ENCODE data around the gene NUBP2. TPM values are rescaled to one million over a fixed set of nuclear protein-coding genes. Genes with fewer than 3 reads are reported as not detected.
A peak's percentile ranks its signal among the peaks of the same experiment; 100 is the strongest.

The NUBP2 gene
- total RNA-seq, 1 donor from 2014 or later, result 81.6 TPM

DNA sequence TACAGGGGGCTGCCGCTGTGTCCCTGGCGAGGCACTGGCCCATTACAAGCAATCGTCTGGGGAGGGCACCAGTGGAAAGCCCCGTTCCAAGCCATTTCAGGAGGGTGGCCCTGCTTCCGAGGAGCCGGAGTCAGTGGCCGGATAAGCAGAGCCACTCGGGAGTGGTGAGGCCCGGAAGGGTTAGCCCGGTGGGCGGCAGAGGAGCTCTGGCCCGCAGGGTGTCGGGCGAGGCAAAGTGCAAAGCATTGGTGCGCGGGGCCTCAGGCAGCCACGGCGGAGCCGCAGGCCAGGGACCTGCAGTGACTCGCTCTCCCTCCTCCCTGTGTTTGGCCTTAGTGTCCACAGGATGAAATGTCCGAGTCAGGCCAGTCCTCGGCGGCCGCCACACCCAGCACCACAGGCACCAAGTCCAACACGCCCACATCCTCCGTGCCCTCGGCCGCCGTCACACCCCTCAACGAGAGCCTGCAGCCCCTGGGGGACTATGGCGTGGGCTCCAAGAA lies 36.0 kb upstream of the NUBP2 start:
- Mint-ChIP-seq H3K36me3 (ENCODE audit: low read depth) (peaks cover 9% of the 10 kb centered on the region), H3K27ac (no peak overlapping the region), H3K27me3 (ENCODE audit: insufficient read depth) (no peaks in the 10 kb centered on the region), H3K4me3 (no peak overlapping the region), H3K9me3 (no peaks in the 10 kb centered on the region), H3K4me1 (ENCODE audit: low read depth) (no peaks in the 10 kb centered on the region)
- DNase-seq (ENCODE audit: low spot score), result no peak
- intact Hi-C loops (cut with micrococcal nuclease), result no loop called here

DNA sequence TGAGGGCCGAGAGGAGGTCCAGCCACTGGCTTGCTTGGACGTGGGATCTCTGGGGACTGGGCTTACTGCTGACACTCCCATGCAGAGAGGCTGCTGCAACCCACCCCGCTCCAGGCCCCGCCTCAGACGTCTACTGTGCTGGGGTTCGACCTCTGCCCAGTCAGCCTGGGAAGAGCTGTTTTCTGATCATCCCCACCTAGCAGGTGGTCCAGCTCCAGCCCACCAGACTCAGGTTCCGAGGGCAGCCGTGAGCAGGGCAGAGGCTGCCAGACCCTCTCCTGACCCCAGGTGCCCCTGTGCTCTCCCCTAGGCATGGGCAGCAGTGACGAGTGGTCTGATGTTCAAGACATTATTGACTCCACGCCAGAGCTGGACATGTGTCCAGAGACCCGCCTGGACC lies 34.8 kb upstream of the NUBP2 start:
- Mint-ChIP-seq H3K4me3 (no peak overlapping the region), H3K4me1 (ENCODE audit: low read depth) (no peaks in the 10 kb centered on the region), H3K36me3 (ENCODE audit: low read depth) (peaks cover 9% of the 10 kb centered on the region), H3K9me3 (no peaks in the 10 kb centered on the region), H3K27me3 (ENCODE audit: insufficient read depth) (no peaks in the 10 kb centered on the region), H3K27ac (no peak overlapping the region)
- intact Hi-C loops (cut with micrococcal nuclease), result no loop called here
- no peak for DNase-seq (ENCODE audit: low spot score)

DNA sequence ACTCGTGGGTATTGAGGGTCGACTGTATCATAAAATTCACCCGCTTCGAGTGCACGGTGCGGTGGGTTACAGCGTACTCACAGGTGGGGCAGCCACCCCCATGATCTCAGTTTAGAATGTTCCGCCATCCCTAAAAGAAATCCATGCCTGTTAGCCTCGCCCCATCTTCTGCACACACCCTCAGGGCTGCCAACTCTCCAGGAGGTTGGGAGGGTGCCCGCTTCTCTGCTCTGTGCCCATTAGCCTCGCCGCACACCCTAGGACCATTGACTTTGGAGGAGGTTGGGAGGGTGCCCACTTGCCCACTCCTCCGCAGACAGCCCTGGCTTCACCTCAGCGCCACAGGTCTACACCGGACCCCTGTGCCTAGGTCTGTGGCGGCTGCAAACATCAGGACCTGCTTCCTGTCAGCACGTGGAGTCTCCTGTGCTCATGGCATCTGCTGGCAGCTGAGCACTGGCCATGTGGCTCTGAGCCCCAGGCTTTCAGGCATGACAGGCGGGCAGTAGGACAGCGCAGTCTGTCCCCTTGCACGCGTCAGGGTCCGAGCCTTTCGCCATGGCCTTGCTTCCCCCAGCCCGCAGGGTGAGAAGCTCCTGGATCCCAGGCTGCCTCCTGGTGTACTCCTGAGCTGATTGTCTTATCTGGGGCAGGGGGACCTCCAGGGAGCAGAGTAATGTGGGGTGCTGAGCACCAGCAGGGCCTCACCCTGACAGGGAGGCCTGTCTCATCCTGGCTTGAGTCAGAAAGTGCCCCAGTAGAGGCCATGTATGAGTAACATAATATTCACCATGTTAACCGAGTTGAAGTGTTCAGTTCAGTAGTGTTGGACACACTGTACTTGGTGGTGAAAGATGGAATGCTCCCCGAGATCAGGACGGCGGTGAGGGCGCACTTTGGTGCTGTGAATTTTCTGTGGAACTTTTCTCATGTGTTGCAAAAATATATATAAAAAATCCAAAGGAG lies 33.3 kb upstream of the NUBP2 start:
- Mint-ChIP-seq H3K9me3 (no peaks in the 10 kb centered on the region), H3K36me3 (ENCODE audit: low read depth) (peaks cover 11% of the 10 kb centered on the region), H3K4me1 (ENCODE audit: low read depth) (no peaks in the 10 kb centered on the region), H3K4me3 (no peak overlapping the region), H3K27me3 (ENCODE audit: insufficient read depth) (no peaks in the 10 kb centered on the region), H3K27ac (no peak overlapping the region)
- DNase-seq (ENCODE audit: low spot score), result no peak
- intact Hi-C loops (cut with micrococcal nuclease), result no loop called here

DNA sequence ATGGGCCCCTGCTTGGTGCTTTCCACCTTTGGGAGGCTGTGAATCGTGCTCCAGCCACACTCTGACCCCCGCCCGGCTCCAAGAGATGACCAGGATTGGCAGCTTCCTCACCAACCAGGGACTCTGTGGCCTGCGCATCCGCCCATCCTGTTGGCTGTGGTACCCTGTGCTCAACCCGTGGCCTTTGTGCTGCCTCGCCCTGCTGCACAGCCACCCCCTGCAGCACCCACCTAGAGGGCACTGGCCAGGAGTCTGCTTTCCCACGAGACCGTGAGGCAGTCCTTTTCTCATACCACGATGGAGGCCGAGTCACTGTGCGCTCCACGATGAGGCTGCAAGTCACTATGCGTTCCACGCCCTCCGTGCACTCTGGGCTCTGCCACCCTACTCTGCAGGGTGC lies 30.8 kb upstream of the NUBP2 start:
- Mint-ChIP-seq H3K36me3 (ENCODE audit: low read depth) (peaks cover 10% of the 10 kb centered on the region), H3K4me3 (no peak overlapping the region), H3K27ac (no peak overlapping the region), H3K4me1 (ENCODE audit: low read depth) (peaks cover 5% of the 10 kb centered on the region), H3K9me3 (no peaks in the 10 kb centered on the region), H3K27me3 (ENCODE audit: insufficient read depth) (no peaks in the 10 kb centered on the region)
- intact Hi-C loops (cut with micrococcal nuclease), result no loop called here
- DNase-seq (ENCODE audit: low spot score), result no peak

DNA sequence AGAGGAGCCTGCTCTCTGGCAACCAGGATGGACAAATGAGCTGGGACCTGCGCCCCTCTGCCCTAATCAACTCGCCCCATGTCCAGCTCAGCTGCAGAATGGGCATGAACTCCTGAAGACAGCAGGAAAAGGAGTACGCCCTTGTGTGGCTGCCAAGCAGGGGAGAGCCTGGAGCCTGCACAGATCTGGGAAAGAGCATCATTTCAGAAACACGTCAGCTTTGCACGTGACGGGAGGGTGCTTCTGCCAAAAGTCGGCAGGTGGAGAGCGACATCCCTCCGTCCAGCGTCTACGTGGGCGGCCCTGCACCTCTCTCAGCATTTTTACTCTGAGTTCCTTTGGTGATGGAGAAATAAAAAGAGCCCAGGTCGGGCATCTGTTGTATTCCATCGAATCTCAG lies 29.9 kb upstream of the NUBP2 start:
- intact Hi-C loops (cut with micrococcal nuclease), result no loop called here
- Mint-ChIP-seq H3K27me3 (ENCODE audit: insufficient read depth) (no peaks in the 10 kb centered on the region), H3K4me3 (no peak overlapping the region), H3K4me1 (ENCODE audit: low read depth) (peaks cover 12% of the 10 kb centered on the region), H3K9me3 (no peaks in the 10 kb centered on the region), H3K36me3 (ENCODE audit: low read depth) (peaks cover 10% of the 10 kb centered on the region), H3K27ac (no peak overlapping the region)
- DNase-seq (ENCODE audit: low spot score), result no peak

DNA sequence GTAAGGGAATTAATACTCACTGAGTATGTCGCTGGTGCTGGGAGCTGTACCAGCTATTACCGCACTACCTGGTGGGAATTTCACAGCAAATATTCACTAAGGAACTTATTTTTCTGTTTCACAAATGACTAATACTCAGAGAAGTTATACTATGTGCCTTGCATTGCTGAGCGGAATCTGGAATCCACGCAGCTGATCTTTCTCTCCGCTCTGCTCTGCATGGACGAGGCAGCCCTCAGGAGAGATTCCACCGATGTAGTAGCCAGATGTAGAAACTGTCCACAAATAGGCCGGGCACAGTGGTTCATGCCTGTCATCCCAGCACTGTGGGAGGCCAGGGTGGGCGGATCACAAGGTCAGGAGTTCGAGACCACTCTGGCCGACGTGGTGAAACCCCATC lies 28.6 kb upstream of the NUBP2 start:
- no peak for DNase-seq (ENCODE audit: low spot score)
- peaks cover 8% of the 10 kb centered on the region for H3K36me3 Mint-ChIP-seq (ENCODE audit: low read depth)
- no peak overlapping the region for H3K4me3 Mint-ChIP-seq
- no peak overlapping the region for H3K27ac Mint-ChIP-seq
- no peaks in the 10 kb centered on the region for H3K9me3 Mint-ChIP-seq
- intact Hi-C loops (cut with micrococcal nuclease), result no loop called here
- H3K27me3 Mint-ChIP-seq (ENCODE audit: insufficient read depth), result no peaks in the 10 kb centered on the region
- H3K4me1 Mint-ChIP-seq (ENCODE audit: low read depth), result peaks cover 12% of the 10 kb centered on the region

DNA sequence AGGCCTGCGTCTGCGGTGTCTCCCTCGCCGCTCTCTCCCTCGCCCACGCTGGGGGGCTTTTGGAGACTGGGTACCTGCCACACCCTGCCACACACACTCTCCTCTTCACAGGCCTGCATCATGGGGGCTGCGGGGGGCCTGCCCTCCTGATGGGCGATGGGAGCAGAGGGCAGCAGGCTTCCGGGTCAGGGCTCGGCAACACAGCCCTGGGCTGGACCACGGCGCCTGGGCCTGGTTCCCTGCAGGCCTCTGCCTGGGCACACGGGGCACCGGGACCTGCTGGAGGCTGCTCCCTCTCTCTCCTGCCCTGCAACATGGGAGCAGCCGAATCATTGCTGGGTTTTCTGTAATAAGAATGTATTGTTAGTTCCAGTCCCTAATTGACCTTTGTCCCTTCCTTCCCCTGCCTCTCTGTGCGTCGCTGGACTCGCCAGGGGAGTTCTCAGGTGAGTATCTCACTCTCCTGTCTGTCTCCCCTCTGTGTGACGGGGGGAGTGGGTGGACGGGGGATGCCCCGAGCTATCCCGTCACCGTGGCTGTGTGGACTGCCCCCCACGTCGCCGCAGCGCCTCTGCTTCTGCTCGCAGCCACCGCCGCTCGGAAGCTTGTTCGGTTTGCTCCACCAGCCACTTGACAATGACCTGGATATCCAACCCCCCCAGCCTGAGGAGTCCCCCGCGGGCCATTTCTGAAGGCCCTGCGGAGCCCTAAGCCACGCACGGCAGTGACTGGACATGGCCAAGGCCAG lies 24.9 kb upstream of the NUBP2 start:
- intact Hi-C loops (cut with micrococcal nuclease), result no loop called here
- H3K4me3 Mint-ChIP-seq, result no peak overlapping the region

DNA sequence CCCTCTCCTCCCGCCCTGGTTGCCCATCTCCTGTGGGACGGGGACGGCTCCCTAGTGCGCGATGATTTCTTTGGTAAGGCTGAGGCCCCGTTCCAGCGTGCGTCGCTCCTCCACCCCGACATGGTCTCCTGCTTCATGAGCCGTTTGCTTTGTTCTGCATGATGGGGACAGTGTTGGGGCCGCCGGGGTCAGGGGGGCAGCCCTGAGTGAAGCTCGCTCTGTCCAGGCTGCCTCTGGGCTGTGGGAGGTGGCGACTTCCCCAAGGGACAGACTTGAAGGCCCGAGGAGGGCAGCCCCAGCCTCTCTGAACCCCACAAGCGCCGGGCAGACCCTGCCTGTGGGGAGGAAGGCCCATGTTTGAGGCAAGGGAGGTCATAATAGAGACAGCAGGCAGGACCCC lies 23.8 kb upstream of the NUBP2 start:
- intact Hi-C loops (cut with micrococcal nuclease), result no loop called here
- DNase-seq (ENCODE audit: low spot score), result no peak
- Mint-ChIP-seq H3K36me3 (ENCODE audit: low read depth) (peaks cover 6% of the 10 kb centered on the region), H3K9me3 (no peaks in the 10 kb centered on the region), H3K27me3 (ENCODE audit: insufficient read depth) (no peaks in the 10 kb centered on the region), H3K27ac (no peak overlapping the region), H3K4me3 (no peak overlapping the region), H3K4me1 (ENCODE audit: low read depth) (peaks cover 12% of the 10 kb centered on the region)

More for the DNA sequence above, 24.9 kb upstream of the NUBP2 start:
- Mint-ChIP-seq H3K27me3 (ENCODE audit: insufficient read depth) (no peaks in the 10 kb centered on the region), H3K4me1 (ENCODE audit: low read depth) (peaks cover 12% of the 10 kb centered on the region), H3K9me3 (no peaks in the 10 kb centered on the region), H3K36me3 (ENCODE audit: low read depth) (peaks cover 6% of the 10 kb centered on the region), H3K27ac (peak overlapping the region; percentile 12)
- DNase-seq (ENCODE audit: low spot score), result no peak

DNA sequence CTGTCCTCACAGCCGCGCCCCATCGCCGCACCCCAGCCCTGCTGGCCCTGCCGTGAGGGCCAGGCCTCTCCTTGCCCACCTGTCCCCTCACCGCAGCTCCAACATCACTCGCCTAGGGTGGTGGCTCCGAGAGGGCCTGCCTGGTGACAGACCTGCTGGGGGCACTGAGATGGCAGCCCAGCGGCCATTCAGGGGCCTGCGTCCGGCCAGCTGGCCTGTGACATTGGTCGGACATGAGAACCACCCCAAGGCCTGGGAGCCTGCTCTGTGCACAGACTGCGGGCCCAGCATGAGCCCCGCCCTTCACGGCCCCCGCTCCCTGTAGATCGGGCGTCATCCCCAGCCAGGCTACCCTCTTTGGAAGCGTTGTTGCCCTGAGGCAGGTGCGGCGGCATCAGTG lies 23.2 kb upstream of the NUBP2 start:
- H3K27me3 Mint-ChIP-seq (ENCODE audit: insufficient read depth), result no peaks in the 10 kb centered on the region
- no peaks in the 10 kb centered on the region for H3K9me3 Mint-ChIP-seq
- no peak overlapping the region for H3K4me3 Mint-ChIP-seq
- no peak for DNase-seq (ENCODE audit: low spot score)
- H3K36me3 Mint-ChIP-seq (ENCODE audit: low read depth), result peaks cover 4% of the 10 kb centered on the region
- no peak overlapping the region for H3K27ac Mint-ChIP-seq
- intact Hi-C loops (cut with micrococcal nuclease), result no loop called here
- H3K4me1 Mint-ChIP-seq (ENCODE audit: low read depth), result peaks cover 12% of the 10 kb centered on the region

DNA sequence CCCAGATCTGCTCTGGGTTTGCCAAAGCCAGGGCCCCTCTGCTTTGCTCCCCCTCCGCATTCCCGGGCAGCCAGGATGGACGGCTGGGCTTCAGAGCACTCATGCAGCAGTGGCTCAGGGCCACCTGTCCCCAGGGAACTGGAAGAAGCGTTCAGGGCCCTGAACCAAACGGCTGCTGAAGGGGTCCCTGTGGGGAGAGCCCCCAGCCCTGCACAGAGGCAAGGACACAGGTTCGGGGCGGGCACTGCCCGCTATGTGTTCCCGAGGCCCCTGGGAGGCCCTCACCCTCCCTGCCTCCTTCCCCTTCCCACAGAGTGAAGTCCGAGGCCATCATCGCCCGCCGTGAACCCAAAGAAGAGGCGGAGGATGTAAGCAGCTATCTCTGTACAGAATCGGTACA lies 21.8 kb upstream of the NUBP2 start:
- Mint-ChIP-seq H3K9me3 (no peaks in the 10 kb centered on the region), H3K36me3 (ENCODE audit: low read depth) (peaks cover 1% of the 10 kb centered on the region), H3K4me1 (ENCODE audit: low read depth) (peaks cover 12% of the 10 kb centered on the region), H3K4me3 (no peak overlapping the region), H3K27me3 (ENCODE audit: insufficient read depth) (no peaks in the 10 kb centered on the region), H3K27ac (no peak overlapping the region)
- DNase-seq (ENCODE audit: low spot score), result no peak
- intact Hi-C loops (cut with micrococcal nuclease), result no loop called here

DNA sequence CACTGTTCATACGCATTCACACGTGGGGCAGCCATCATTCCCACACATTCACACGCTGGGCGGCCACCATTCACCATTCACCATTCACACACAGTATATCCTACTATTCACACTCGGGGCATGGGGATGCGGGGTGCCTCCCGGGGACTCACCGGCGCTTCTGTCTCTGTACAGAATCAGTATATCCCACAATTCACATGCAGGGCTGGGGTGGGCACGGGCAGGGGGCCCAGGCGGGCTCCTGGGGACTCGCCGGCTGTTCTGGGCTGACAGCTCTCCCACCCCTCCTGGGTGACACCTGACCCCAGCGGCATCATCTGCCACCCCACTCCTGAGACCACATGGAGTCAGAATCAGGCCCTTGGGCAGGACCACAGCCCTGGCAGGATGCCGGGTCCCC lies 21.0 kb upstream of the NUBP2 start:
- Mint-ChIP-seq H3K4me1 (ENCODE audit: low read depth) (peaks cover 9% of the 10 kb centered on the region), H3K27me3 (ENCODE audit: insufficient read depth) (no peaks in the 10 kb centered on the region), H3K36me3 (ENCODE audit: low read depth) (peaks cover 1% of the 10 kb centered on the region), H3K27ac (no peak overlapping the region), H3K9me3 (no peaks in the 10 kb centered on the region), H3K4me3 (no peak overlapping the region)
- intact Hi-C loops (cut with micrococcal nuclease), result no loop called here
- no peak for DNase-seq (ENCODE audit: low spot score)

DNA sequence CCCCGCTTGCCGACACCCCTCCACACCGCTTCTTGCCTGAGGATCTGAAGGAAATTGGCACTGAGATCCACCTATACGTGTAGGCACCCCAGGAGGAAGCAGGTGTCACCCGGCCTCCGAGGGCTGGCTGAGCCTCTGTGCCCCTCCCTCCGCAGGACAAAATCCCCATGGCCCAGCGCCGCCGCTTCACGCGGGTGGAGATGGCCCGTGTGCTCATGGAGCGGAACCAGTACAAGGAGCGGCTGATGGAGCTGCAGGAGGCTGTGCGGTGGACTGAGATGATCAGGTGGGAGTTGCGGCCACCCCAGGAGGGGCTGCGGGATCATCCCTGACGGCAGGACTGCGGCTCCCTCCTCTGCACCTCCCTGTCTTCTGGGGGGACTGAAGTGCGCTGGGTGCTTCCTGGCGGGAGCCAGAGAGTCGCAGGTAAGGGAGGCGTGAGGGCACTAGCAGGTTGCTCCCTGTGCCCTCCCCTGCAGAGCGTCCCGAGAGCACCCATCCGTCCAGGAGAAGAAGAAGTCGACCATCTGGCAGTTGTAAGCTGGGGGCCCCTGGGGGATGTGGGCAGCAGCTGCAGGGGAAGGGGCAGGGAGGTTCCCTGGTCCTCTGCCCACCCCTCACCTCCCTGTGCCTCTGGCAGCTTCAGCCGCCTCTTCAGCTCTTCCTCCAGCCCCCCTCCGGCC lies 20.4 kb upstream of the NUBP2 start:
- Mint-ChIP-seq H3K27me3 (ENCODE audit: insufficient read depth) (no peaks in the 10 kb centered on the region), H3K4me1 (ENCODE audit: low read depth) (peaks cover 3% of the 10 kb centered on the region), H3K9me3 (no peaks in the 10 kb centered on the region), H3K27ac (no peak overlapping the region), H3K36me3 (ENCODE audit: low read depth) (peaks cover 4% of the 10 kb centered on the region), H3K4me3 (no peak overlapping the region)
- no peak for DNase-seq (ENCODE audit: low spot score)
- intact Hi-C loops (cut with micrococcal nuclease), result no loop called here
